Coronary artery (tissue), 2 donors: Measurements from ENCODE around the gene DNASE2.
A peak's percentile ranks its signal among the peaks of the same experiment; 100 is the strongest.

ENCODE experiments used
- DNase-seq: peaks from one replicate; pipeline ENCODE4 v3.0.0-alpha.2; 2017; ENCODE audit warnings: low spot score
- H3K27ac ChIP-seq, 2 donors: fragments of 200-600 bp; sonication (generic); one replicate each; pipeline ENCODE4 v1.5.1; 2016 to 2019
- H3K4me3 ChIP-seq: fragments of 200-600 bp; sonication (generic); 2 replicates; pipeline ENCODE4 v1.5.1; 2016; ENCODE audit warnings: mild to moderate bottlenecking, moderate library complexity
- CTCF ChIP-seq: fragments of 200-600 bp; sonication (generic); IDR thresholded peaks from one replicate; pipeline ENCODE4 v1.5.1; 2019; ENCODE audit warnings: antibody characterized with exemption

The DNASE2 gene

DNA sequence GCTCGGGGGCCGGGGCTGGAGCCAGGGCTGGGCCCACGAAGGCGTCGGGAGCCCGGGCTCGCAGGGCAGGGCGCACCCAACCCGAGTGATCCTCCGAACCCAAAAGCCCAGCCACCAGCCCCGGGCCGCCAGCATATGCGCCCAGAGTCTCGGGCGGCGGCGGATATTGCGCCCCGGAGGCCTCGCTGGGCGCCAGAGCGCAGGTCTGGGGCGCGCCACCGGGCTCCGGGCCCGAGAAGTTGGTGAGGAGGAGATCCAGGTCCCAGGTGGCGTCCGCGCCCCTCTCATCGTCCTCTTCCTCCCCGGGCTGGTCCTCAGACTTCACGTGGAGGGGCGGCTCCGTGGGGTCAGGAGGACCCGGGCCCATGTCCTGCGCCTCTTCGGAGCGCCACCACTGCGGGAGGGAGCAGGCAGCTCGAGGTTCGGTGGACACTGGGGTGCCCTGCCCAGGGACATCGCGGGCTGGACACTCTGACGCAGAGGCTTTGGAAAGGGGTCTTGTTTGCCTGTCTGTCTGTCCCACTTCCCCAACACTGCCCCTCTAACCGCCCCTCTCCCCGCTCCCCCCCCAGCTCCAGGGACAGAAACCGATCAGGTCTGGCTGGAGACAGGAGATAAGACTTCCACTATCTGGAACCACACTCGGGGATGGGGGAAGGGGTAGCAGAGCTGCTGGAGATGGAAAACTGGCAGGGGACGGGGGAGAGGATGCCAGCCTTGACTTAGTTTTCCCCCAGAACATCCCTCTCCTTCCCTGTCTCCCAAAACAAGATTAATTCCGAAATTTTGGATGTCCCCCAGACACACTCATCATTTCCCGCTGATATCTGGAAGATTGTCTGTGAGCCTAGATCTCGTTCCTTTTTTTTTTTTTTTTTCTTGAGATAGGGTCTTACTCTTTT lies 4.8 kb upstream of the DNASE2 start:
- Histone ChIP-seq H3K27ac (no peak overlapping the region), H3K4me3 (peak overlapping the region; percentile 57)
- no peak for TF ChIP-seq CTCF
- DNase-seq: no peak

DNA sequence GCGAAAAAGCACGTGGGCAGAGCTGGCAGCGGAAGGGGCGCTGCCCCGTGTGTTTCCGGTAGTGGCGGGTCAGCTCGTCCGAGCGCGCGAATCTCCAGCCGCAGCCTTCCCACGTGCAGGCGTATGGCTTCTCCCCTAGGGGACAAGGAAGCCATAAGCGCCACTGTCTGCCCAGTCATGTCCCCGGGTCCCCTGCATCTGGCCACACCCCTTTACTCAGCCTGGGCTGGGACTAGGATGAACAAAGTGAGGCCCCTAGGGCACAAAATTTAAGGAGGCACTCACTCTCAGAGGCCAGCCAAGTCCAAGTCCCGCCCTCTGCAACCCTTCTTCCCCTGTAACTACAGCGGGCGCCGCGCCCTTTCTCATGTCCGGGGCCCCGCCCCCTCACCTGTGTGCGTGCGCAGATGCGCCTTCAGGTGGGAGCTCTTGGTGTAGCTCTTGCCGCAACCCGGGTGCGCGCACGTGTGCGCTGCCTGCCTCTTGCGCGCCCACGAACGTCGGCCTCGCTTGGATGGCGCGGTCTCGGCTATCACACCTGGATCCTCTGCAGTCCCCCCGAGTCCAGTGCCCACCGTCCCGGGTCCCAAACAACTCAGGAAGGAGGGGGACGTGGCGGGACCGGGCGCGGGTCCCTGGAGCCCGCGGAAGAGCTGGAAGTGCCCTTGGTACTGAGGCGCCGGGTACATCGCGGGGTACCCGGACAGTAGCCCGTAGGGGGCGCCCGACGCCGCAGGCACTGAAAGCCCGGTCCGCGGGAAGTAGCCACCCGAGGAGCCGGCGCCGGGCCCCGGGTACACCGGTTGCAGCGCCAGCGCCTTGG lies 3.9 kb upstream of the DNASE2 start:
- peak overlapping the region; percentile 57 for H3K4me3 ChIP-seq
- no peak for DNase-seq
- H3K27ac ChIP-seq: no peak overlapping the region
- peak; percentile 61 for TF ChIP-seq CTCF

DNA sequence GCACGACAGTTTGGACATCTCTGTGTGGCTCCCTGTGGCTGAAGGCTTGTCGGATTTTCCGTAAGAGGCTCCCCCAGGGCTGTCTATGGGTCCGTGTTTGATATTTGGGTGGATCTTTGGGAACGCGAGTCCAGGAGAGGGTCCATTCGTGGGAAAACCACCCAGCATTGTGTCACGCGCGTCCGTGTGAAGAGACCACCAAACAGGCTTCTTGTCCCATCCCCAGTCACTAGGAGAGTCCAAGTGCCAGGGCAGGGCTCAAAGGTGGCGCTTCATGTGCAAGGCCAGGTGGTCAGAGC lies 3.3 kb upstream of the DNASE2 start:
- Histone ChIP-seq H3K4me3 (peak overlapping the region; percentile 57), H3K27ac (no peak overlapping the region)
- no peak for TF ChIP-seq CTCF
- no peak for DNase-seq

DNA sequence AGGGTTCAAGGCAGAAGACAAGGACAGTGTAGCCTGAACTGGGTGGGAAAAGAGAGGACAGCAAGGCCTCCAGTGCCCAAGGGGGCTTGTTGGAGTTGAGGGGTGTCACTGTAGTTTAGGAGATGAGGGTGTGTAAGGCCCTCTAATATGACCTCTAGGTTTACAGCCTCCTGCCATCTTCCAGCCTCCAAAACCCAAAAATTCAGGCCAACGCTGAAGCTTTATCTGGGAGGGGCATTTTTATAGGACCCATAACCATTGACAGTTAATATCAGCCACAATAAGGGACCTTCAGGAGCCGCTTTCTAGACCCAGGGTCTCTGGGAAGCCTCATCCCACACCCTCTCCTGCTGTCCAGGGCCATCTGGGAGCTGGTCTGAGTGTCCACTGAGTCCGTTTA lies 3.0 kb upstream of the DNASE2 start:
- no peak for DNase-seq

GRCh38 chr19:12882589-12882988 lies 1.3 kb upstream of the DNASE2 start:
- Histone ChIP-seq H3K27ac (no peak overlapping the region), H3K4me3 (no peak overlapping the region)
- no peak for DNase-seq
- no peak for TF ChIP-seq CTCF

More for the DNA sequence above, 3.0 kb upstream of the DNASE2 start:
- Histone ChIP-seq H3K27ac (no peak overlapping the region), H3K4me3 (no peak overlapping the region)
- no peak for TF ChIP-seq CTCF

DNA sequence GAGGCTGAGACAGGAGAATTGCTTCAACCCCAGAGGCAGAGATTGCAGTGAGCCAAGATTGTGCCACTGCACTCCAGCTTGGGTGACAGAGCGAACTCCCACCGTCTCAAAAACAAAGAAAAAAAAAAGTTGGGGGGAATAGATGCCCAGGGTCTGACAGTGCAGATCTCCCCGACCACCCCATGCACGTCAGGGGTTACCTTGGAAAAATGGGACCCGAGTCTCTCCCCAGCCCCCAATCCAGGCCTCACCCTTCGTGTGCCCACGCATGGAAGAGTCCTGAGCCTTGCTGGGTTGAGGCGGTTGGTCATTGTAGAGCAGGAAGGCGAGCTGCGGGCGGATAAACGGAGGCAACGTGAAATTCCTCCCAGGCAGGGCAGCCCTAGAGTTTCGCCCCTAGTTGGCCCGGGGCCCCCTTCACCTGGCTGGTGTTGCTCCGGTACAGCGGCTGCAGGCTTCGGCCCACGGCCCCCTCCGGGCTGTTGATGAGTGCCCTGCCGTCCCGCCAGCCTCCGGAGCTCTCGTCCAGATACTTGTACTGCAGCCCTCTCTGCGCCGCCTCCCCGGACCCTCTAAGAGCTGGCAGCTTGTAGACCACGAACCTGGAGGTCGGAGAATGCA lies 588 bp downstream of the DNASE2 start:
- peak overlapping the region; percentile 84 to 95 for H3K27ac ChIP-seq
- DNase-seq: no peak
- peak overlapping the region; percentile 78 for H3K4me3 ChIP-seq
- no peak for TF ChIP-seq CTCF
